ENCODE data around the gene CDK6.

GRCh38 chr7:92693519-92693918 lies 142.9 kb downstream of the CDK6 start:
- TF ChIP-seq CTCF (IDR thresholded peaks at IDR 0.05) = no peak
- no peak for TF ChIP-seq POLR2A (IDR thresholded peaks at IDR 0.05)

All from right lobe of liver (tissue), 4 donors.